HG02798 (cell line): Measurements from ENCODE around the gene PAX9.

Source experiments
- ATAC-seq: cut with Tn5 transposase; IDR thresholded peaks from one replicate; pipeline ENCODE4 v1.9.1; 2021; ENCODE audit warnings: mild to moderate bottlenecking; ENCODE audit not compliant: unreplicated experiment, poor library complexity

Gene PAX9

GRCh38 chr14:36661506-36662257 is at the start of gene PAX9:
PAX9 (plus strand) TSS chr14:36661860; CDS start chr14:36662090, 230 bp downstream.
- peak; percentile 81 for ATAC-seq

- no peak for ATAC-seq
Observed at GRCh38 chr14:36617824-36618223, 43.8 kb upstream of the PAX9 start.

GRCh38 chr14:36618641-36619040 is 43.0 kb upstream of the PAX9 start:
- no peak for ATAC-seq

- no peak for ATAC-seq
Observed at GRCh38 chr14:36619131-36619530, 42.5 kb upstream of the PAX9 start.

- ATAC-seq = no peak
Observed at GRCh38 chr14:36619853-36620252, 41.8 kb upstream of the PAX9 start.

- no peak for ATAC-seq
Observed at GRCh38 chr14:36625014-36625413, 36.6 kb upstream of the PAX9 start.

GRCh38 chr14:36625436-36625835 is 36.2 kb upstream of the PAX9 start:
- ATAC-seq = no peak

GRCh38 chr14:36626151-36626550 is 35.5 kb upstream of the PAX9 start:
- ATAC-seq = no peak

- no peak for ATAC-seq
Observed at GRCh38 chr14:36627981-36628380, 33.7 kb upstream of the PAX9 start.

- ATAC-seq = no peak
Observed at GRCh38 chr14:36633580-36633979, 28.1 kb upstream of the PAX9 start.

- ATAC-seq = no peak
Observed at GRCh38 chr14:36646664-36647416, 14.8 kb upstream of the PAX9 start.

- no peak for ATAC-seq
Observed at GRCh38 chr14:36647417-36647823, 14.2 kb upstream of the PAX9 start.

- no peak for ATAC-seq
Observed at GRCh38 chr14:36647824-36648753, 13.6 kb upstream of the PAX9 start.

GRCh38 chr14:36649872-36650650 is 11.6 kb upstream of the PAX9 start:
- ATAC-seq = no peak

GRCh38 chr14:36652542-36653201 is 9.0 kb upstream of the PAX9 start:
- no peak for ATAC-seq

GRCh38 chr14:36653413-36653812 is 8.2 kb upstream of the PAX9 start:
- ATAC-seq = no peak

- ATAC-seq = no peak
Observed at GRCh38 chr14:36653962-36654793, 7.5 kb upstream of the PAX9 start.

GRCh38 chr14:36654794-36655381 is 6.8 kb upstream of the PAX9 start:
- no peak for ATAC-seq
